B cell (primary cell): Measurements from ENCODE around the gene DNAAF6. TPM values are rescaled to one million over a fixed set of nuclear protein-coding genes. Genes with fewer than 3 reads are reported as not detected.

Experiments used
- ATAC-seq: fragments of 200-7000 bp; cut with Tn5 transposase; one replicate; pipeline ENCODE4 v1.10.0; 2021; ENCODE audit warnings: low read depth, mild to moderate bottlenecking, moderate number of reproducible peaks, moderate library complexity
- CTCF ChIA-PET: fragments of 350-600 bp; sonication (Branson Sonifier 250); formaldehyde crosslinking; loops from one replicate; lab custom pipeline; 2021; ENCODE audit warnings: antibody characterized with exemption, inconsistent platforms; lab: Charles Lee
- POLR2A ChIA-PET: fragments of 350-600 bp; sonication (Branson Sonifier 250); formaldehyde crosslinking; loops from one replicate; lab custom pipeline; 2021; ENCODE audit warnings: antibody characterized with exemption; lab: Charles Lee
- DNase-seq: peaks from one replicate; pipeline ENCODE4 v3.0.0; 2013
- H2AFZ ChIP-seq: 2 replicates; pipeline ENCODE4 v1.6.1; 2012; ENCODE audit warnings: mild to moderate bottlenecking, low read depth, low read length; ENCODE audit not compliant: insufficient read depth, poor library complexity, severe bottlenecking
- H3K27ac ChIP-seq, 2 donors: 1 replicate in 1 of 2; 2 replicates in 1 of 2; pipeline ENCODE4 v1.5.1; 2012 to 2013; ENCODE audit warnings: low read length in 2 of 2, mild to moderate bottlenecking in 2 of 2, moderate library complexity in 1 of 2
- H3K27me3 ChIP-seq, 4 experiments: fragments of 200-600 bp in 1 of 4; sonication (generic) in 1 of 4; replicated peaks in 1 of 4; 1 replicate in 2 of 4; 2 replicates in 2 of 4; pipeline versions ENCODE4 v1.6.1 to v1.7.0; 2013 to 2016; ENCODE audit warnings: low read length in 3 of 4, mild to moderate bottlenecking in 2 of 4, mixed read lengths in 1 of 4, moderate library complexity in 1 of 4; ENCODE audit not compliant: insufficient read depth in 4 of 4, control insufficient read depth in 3 of 4; ENCODE audit errors: control extremely low read depth in 1 of 4
- H3K36me3 ChIP-seq, 2 experiments: replicated peaks in 1 of 2; 1 replicate in 1 of 2; 2 replicates in 1 of 2; pipeline versions ENCODE4 v1.6.1 to v1.7.1; 2013; ENCODE audit warnings: low read length in 1 of 2; ENCODE audit not compliant: insufficient read depth in 2 of 2, control insufficient read depth in 1 of 2; ENCODE audit errors: control extremely low read depth in 1 of 2, extremely low read depth in 1 of 2
- H3K4me1 ChIP-seq, 2 donors: fragments of 200-600 bp in 1 of 2; sonication (generic) in 1 of 2; 1 replicate in 1 of 2; 2 replicates in 1 of 2; pipeline versions ENCODE4 v1.5.1 to v1.6.1; 2013 to 2017; ENCODE audit warnings: low read length in 2 of 2; ENCODE audit not compliant: control insufficient read depth in 2 of 2, insufficient read depth in 2 of 2
- H3K4me2 ChIP-seq: replicated peaks from 2 replicates; pipeline ENCODE3; 2012; ENCODE audit warnings: mild to moderate bottlenecking, low read depth, low read length; ENCODE audit not compliant: poor library complexity, severe bottlenecking
- H3K4me3 ChIP-seq, 5 experiments: fragments of 200-600 bp in 1 of 5; sonication (generic) in 1 of 5; 1 replicate in 3 of 5; 2 replicates in 2 of 5; pipeline versions ENCODE4 v1.5.1 to v1.7.0; 2011 to 2016; ENCODE audit warnings: low read length in 4 of 5, mild to moderate bottlenecking in 4 of 5, low read depth in 2 of 5, control low read depth in 1 of 5, moderate library complexity in 1 of 5; ENCODE audit not compliant: insufficient read depth in 1 of 5; ENCODE audit errors: control extremely low read depth in 1 of 5, extremely low read depth in 1 of 5
- H3K79me2 ChIP-seq: fragments of 200-600 bp; sonication (generic); one replicate; pipeline ENCODE4 v1.6.0; 2016; ENCODE audit warnings: low read length; ENCODE audit not compliant: control insufficient read depth, insufficient read depth
- H3K9ac ChIP-seq: fragments of 200-600 bp; sonication (generic); 2 replicates; pipeline ENCODE4 v1.6.1; 2017; ENCODE audit warnings: mild to moderate bottlenecking, low read length, moderate library complexity
- H3K9me3 ChIP-seq, 3 donors: one replicate each; pipeline versions ENCODE4 v1.6.1 to v1.7.1; 2013; ENCODE audit warnings: low read length in 2 of 3; ENCODE audit not compliant: control insufficient read depth in 2 of 3, insufficient read depth in 1 of 3; ENCODE audit errors: control extremely low read depth in 1 of 3
- H4K20me1 ChIP-seq: 2 replicates; pipeline ENCODE4 v1.6.0; 2012; ENCODE audit warnings: mild to moderate bottlenecking, low read length; ENCODE audit not compliant: insufficient read depth, control insufficient read depth, poor library complexity, severe bottlenecking
- H3K27ac Mint-ChIP-seq: one replicate; pipeline ENCODE4 v1.8.0; 2021; ENCODE audit warnings: mixed read lengths
- H3K27me3 Mint-ChIP-seq: one replicate; pipeline ENCODE4 v1.8.0; 2021; ENCODE audit warnings: mixed read lengths
- H3K4me1 Mint-ChIP-seq: one replicate; pipeline ENCODE4 v1.8.0; 2021; ENCODE audit warnings: mixed read lengths
- H3K4me3 Mint-ChIP-seq: one replicate; pipeline ENCODE4 v1.8.0; 2021; ENCODE audit warnings: mixed read lengths
- H3K9me3 Mint-ChIP-seq: one replicate; pipeline ENCODE4 v1.8.0; 2022; ENCODE audit warnings: mixed read lengths; ENCODE audit not compliant: insufficient read depth
- CTCF ChIP-seq: fragments of 200-600 bp; IDR thresholded peaks from one replicate; pipeline ENCODE4 v1.8.0; 2022; ENCODE audit warnings: antibody characterized with exemption, mild to moderate bottlenecking
- EZH2 ChIP-seq: IDR thresholded peaks from 2 replicates; pipeline ENCODE4 v1.6.1; 2012; ENCODE audit warnings: borderline replicate concordance, low read depth, mild to moderate bottlenecking, moderate library complexity, low read length; ENCODE audit not compliant: insufficient read depth, poor library complexity, severe bottlenecking
- WGBS: methylation state at CpG from one replicate; pipeline ENCODE4 v1.1.5; 2013; ENCODE audit warnings: missing lambda C conversion rate; ENCODE audit not compliant: insufficient coverage; 5-methylcytosine and 5-hydroxymethylcytosine counted together
- intact Hi-C: fragments of 100-400 bp; cut with micrococcal nuclease; formaldehyde crosslinking; loops from one replicate; pipeline ENCODE4 v1.10.0; 2022
- polyA plus RNA-seq: library from polyadenylated mRNA; depleted of rRNA; stranded (reverse); fragments of >200 nt; gene quantifications from 2 replicates; pipeline ENCODE4 v1.2.3, GENCODE V29; 2012
- total RNA-seq, 2 donors: library from RNA; stranded (reverse); fragments of 120-200 nt in 1 of 2; gene quantifications; 1 replicate in 1 of 2; 2 replicates in 1 of 2; pipeline versions ENCODE4 v1.2.3 to v1.2.4, GENCODE V29; 2013 to 2022

The DNAAF6 gene
- total and polyA plus RNA-seq, 2 donors (not counting 1 experiment from before 2014, with no cell fraction given), result not detected

GRCh38 chrX:107207943-107208342 is 1.5 kb downstream of the DNAAF6 start:
- Mint-ChIP-seq H3K4me3 (no peak overlapping the region), H3K9me3 (no peaks in the 10 kb centered on the region), H3K4me1 (peaks cover 9% of the 10 kb centered on the region), H3K27ac (no peak overlapping the region), H3K27me3 (no peaks in the 10 kb centered on the region)
- Histone ChIP-seq H3K27me3 (no peaks in the 10 kb centered on the region), H3K4me2 (no peak overlapping the region), H3K9ac (no peak overlapping the region), H3K36me3 (no peaks in the 10 kb centered on the region), H3K27ac (no peak overlapping the region), H3K4me3 (no peak overlapping the region), H3K79me2 (no peaks in the 10 kb centered on the region), H3K4me1 (peaks cover 3 to 4% of the 10 kb centered on the region in 2 donors), H2AFZ (no peak overlapping the region), H4K20me1 (no peaks in the 10 kb centered on the region), H3K9me3 (no peaks in the 10 kb centered on the region)
- intact Hi-C loops, result loop anchor here (2.0 to 5.0 kb wide), 2 partner anchors 91 to 421 kb away; partner anchors contain the start of genes PRPS1 and RBM41
- CTCF ChIA-PET, result no interaction called here
- TF ChIP-seq EZH2, result no peak
- TF ChIP-seq CTCF, result no peak
- 100% methylated on average over 1 of the region's 9 CpGs for WGBS
- DNase-seq, result no peak
- no peak for ATAC-seq
- POLR2A ChIA-PET, result no interaction called here

- intact Hi-C loops, result no loop called here
- H2AFZ ChIP-seq, result no peak overlapping the region
Measured at GRCh38 chrX:107213477-107213876, 7.1 kb downstream of the DNAAF6 start.

More at GRCh38 chrX:107213477-107213876, 7.1 kb downstream of the DNAAF6 start:
- TF ChIP-seq CTCF, result no peak
- TF ChIP-seq EZH2, result no peak
- DNase-seq (no peak), ATAC-seq (no peak)
- Mint-ChIP-seq H3K27me3 (peaks cover 9% of the 10 kb centered on the region), H3K4me3 (no peak overlapping the region), H3K9me3 (no peaks in the 10 kb centered on the region), H3K4me1 (no peaks in the 10 kb centered on the region), H3K27ac (no peak overlapping the region)
- ChIA-PET POLR2A (no interaction called here), CTCF (no interaction called here)
- no peak overlapping the region for H3K27ac ChIP-seq
- no peaks in the 10 kb centered on the region for H4K20me1 ChIP-seq
- H3K4me1 ChIP-seq, result no peaks in the 10 kb centered on the region
- H3K9me3 ChIP-seq, result no peaks in the 10 kb centered on the region
- WGBS, result no CpG with 5 or more reads among the region's 1 CpG
- no peak overlapping the region for H3K9ac ChIP-seq
- no peaks in the 10 kb centered on the region for H3K36me3 ChIP-seq
- no peak overlapping the region for H3K4me3 ChIP-seq
- H3K27me3 ChIP-seq, result no peaks in the 10 kb centered on the region
- H3K4me2 ChIP-seq, result no peak overlapping the region
- no peaks in the 10 kb centered on the region for H3K79me2 ChIP-seq
